ENCODE results near the gene F8.

- no peak for TF ChIP-seq TAF1 (IDR thresholded peaks at IDR 0.05; ENCODE audit: low read depth)
- no peak for TF ChIP-seq EGR1 (IDR thresholded peaks at IDR 0.05)
- no peak for TF ChIP-seq EP300 (IDR thresholded peaks at IDR 0.05; ENCODE audit: borderline replicate concordance)
- no peak for TF ChIP-seq RAD21 (IDR thresholded peaks at IDR 0.05; ENCODE audit: low read depth)
- TF ChIP-seq ZBTB7A (IDR thresholded peaks at IDR 0.05; ENCODE audit: low read depth) = no peak
- TF ChIP-seq CREB1 (IDR thresholded peaks at IDR 0.05; ENCODE audit: low read depth) = no peak
- TF ChIP-seq REST (IDR thresholded peaks at IDR 0.05; ENCODE audit: low read depth) = no peak
- no peak for TF ChIP-seq TCF12 (IDR thresholded peaks at IDR 0.05; ENCODE audit: low read depth)
- TF ChIP-seq FOXM1 (IDR thresholded peaks at IDR 0.05; ENCODE audit: borderline replicate concordance, low read depth) = no peak
- no peak for TF ChIP-seq MAX (IDR thresholded peaks at IDR 0.05)
Measured at GRCh38 chrX:155055494-155055893, 33.0 kb upstream of the F8 start.
